Esophagus squamous epithelium (tissue), 4 donors: ENCODE data around the gene ADAMTS12.

Source experiments
- POLR2A ChIP-seq, 4 donors: fragments of 450-650 bp; IDR thresholded peaks; one replicate each; pipeline ENCODE4 v1.6.1; 2017; ENCODE audit warnings: antibody characterized with exemption in 4 of 4, mild to moderate bottlenecking in 4 of 4, moderate library complexity in 3 of 4
- TF ChIP-seq, protein P1 (sequence below), 6 experiments: fragments of 450-650 bp in 4 of 6; fragments of 200-600 bp in 2 of 6; sonication (generic) in 2 of 6; IDR thresholded peaks; one replicate each; pipeline ENCODE4 v1.5.1; 2016 to 2019; ENCODE audit warnings: antibody characterized with exemption in 6 of 6, mild to moderate bottlenecking in 4 of 6, moderate library complexity in 4 of 6

- TF ChIP-seq, protein P1, sequence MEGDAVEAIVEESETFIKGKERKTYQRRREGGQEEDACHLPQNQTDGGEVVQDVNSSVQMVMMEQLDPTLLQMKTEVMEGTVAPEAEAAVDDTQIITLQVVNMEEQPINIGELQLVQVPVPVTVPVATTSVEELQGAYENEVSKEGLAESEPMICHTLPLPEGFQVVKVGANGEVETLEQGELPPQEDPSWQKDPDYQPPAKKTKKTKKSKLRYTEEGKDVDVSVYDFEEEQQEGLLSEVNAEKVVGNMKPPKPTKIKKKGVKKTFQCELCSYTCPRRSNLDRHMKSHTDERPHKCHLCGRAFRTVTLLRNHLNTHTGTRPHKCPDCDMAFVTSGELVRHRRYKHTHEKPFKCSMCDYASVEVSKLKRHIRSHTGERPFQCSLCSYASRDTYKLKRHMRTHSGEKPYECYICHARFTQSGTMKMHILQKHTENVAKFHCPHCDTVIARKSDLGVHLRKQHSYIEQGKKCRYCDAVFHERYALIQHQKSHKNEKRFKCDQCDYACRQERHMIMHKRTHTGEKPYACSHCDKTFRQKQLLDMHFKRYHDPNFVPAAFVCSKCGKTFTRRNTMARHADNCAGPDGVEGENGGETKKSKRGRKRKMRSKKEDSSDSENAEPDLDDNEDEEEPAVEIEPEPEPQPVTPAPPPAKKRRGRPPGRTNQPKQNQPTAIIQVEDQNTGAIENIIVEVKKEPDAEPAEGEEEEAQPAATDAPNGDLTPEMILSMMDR (IDR thresholded peaks at IDR 0.05) = no peak
- TF ChIP-seq POLR2A (IDR thresholded peaks at IDR 0.05) = no peak
Observed at GRCh38 chr5:33891446-33891787, 373 bp downstream of the ADAMTS12 start.
